Urothelium cell line (cell line): ENCODE data around the gene SEMA4D.
A peak's percentile ranks its signal among the peaks of the same experiment; 100 is the strongest.
"Not testable (repeated sequence)": the region's sequence is repeated elsewhere in the genome, so short reads cannot be mapped to it uniquely, and the experiment has no call there.

Source experiments
- DNase-seq: peaks from one replicate; pipeline ENCODE4 v3.0.0; 2011; ENCODE audit warnings: low spot score, mixed read lengths
- FAIRE-seq: peaks from 2 replicates; lab custom pipeline; 2011; peaks lifted over from hg19 to GRCh38; lab: Jason Lieb, UNC

SEMA4D gene

GRCh38 chr9:89483592-89484474, 14.1 kb downstream of the SEMA4D start:
- FAIRE-seq, result no peak
- no peak for DNase-seq

GRCh38 chr9:89482901-89483361, 15.0 kb downstream of the SEMA4D start:
- DNase-seq, result no peak
- FAIRE-seq, result no peak

GRCh38 chr9:89482056-89482851, 15.7 kb downstream of the SEMA4D start:
- DNase-seq, result no peak
- no peak for FAIRE-seq

- FAIRE-seq (no peak), DNase-seq (no peak)
These were observed 16.4 kb downstream of the SEMA4D start for GRCh38 chr9:89481538-89481915.

- no peak for DNase-seq
- FAIRE-seq, result peak; percentile 17
These were observed 16.9 kb downstream of the SEMA4D start for GRCh38 chr9:89480825-89481537.

GRCh38 chr9:89480372-89480771, 17.5 kb downstream of the SEMA4D start:
- DNase-seq, FAIRE-seq: not testable (repeated sequence)

- DNase-seq, FAIRE-seq: not testable (repeated sequence)
These were observed 18.3 kb downstream of the SEMA4D start for GRCh38 chr9:89479669-89480011.

GRCh38 chr9:89478821-89479668, 18.9 kb downstream of the SEMA4D start:
- no peak for DNase-seq
- no peak for FAIRE-seq

- DNase-seq (peak; percentile 69), FAIRE-seq (no peak)
These were observed 19.9 kb downstream of the SEMA4D start for GRCh38 chr9:89477811-89478630.

GRCh38 chr9:89477384-89477783, 20.5 kb downstream of the SEMA4D start:
- no peak for FAIRE-seq

GRCh38 chr9:89476546-89476945, 21.4 kb downstream of the SEMA4D start:
- DNase-seq (no peak), FAIRE-seq (no peak)

More at GRCh38 chr9:89477384-89477783, 20.5 kb downstream of the SEMA4D start:
- DNase-seq, result no peak

- DNase-seq, result no peak
- no peak for FAIRE-seq
These were observed 21.9 kb downstream of the SEMA4D start for GRCh38 chr9:89475891-89476440.

GRCh38 chr9:89474939-89475338, 23.0 kb downstream of the SEMA4D start:
- DNase-seq, result no peak
- FAIRE-seq, result no peak

- DNase-seq (no peak), FAIRE-seq (no peak)
These were observed 24.0 kb downstream of the SEMA4D start for GRCh38 chr9:89473762-89474469.

GRCh38 chr9:89471796-89472320, 26.1 kb downstream of the SEMA4D start:
- DNase-seq, FAIRE-seq: not testable (repeated sequence)

- FAIRE-seq (no peak), DNase-seq (no peak)
These were observed 26.5 kb downstream of the SEMA4D start for GRCh38 chr9:89471390-89471789.

- FAIRE-seq, result no peak
- no peak for DNase-seq
These were observed 27.6 kb downstream of the SEMA4D start for GRCh38 chr9:89470224-89470839.

GRCh38 chr9:89469003-89469402, 28.9 kb downstream of the SEMA4D start:
- no peak for DNase-seq
- FAIRE-seq, result no peak
